GM10266 (cell line): ENCODE data around the gene FUT9.

Experiments used
- DNase-seq: peaks from one replicate; pipeline ENCODE4 v3.0.0; 2012; ENCODE audit errors: extremely low spot score
- TF ChIP-seq, protein P1 (sequence below): IDR thresholded peaks from 2 replicates; pipeline ENCODE4 v1.5.1; 2012; ENCODE audit warnings: mild to moderate bottlenecking, low read depth; ENCODE audit not compliant: control insufficient read depth, insufficient read depth; ENCODE audit errors: missing control alignments

Gene FUT9

GRCh38 chr6:96094077-96094476, 78.3 kb downstream of the FUT9 start:
- no peak for DNase-seq
- TF ChIP-seq, protein P1, sequence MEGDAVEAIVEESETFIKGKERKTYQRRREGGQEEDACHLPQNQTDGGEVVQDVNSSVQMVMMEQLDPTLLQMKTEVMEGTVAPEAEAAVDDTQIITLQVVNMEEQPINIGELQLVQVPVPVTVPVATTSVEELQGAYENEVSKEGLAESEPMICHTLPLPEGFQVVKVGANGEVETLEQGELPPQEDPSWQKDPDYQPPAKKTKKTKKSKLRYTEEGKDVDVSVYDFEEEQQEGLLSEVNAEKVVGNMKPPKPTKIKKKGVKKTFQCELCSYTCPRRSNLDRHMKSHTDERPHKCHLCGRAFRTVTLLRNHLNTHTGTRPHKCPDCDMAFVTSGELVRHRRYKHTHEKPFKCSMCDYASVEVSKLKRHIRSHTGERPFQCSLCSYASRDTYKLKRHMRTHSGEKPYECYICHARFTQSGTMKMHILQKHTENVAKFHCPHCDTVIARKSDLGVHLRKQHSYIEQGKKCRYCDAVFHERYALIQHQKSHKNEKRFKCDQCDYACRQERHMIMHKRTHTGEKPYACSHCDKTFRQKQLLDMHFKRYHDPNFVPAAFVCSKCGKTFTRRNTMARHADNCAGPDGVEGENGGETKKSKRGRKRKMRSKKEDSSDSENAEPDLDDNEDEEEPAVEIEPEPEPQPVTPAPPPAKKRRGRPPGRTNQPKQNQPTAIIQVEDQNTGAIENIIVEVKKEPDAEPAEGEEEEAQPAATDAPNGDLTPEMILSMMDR = no peak

DNA sequence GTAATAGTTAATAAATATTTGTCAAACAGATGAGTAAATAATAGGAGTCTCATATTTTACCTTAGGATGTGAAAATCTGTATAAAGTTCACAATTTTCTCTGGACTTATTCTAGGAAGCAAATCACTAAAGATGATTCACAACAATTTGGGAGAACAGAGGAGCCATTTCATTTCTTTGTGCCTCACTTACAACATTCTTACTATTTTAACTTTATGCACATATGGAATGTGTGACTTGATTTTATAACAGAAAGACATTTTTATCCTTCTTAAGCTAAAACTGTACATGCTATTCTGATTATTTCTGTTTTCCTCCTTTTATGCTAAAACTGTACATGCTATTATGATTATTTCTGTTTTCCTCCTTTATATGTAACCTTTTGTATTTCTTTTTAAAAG, 83.3 kb downstream of the FUT9 start:
- DNase-seq = no peak
- TF ChIP-seq, protein P1 = no peak

DNA sequence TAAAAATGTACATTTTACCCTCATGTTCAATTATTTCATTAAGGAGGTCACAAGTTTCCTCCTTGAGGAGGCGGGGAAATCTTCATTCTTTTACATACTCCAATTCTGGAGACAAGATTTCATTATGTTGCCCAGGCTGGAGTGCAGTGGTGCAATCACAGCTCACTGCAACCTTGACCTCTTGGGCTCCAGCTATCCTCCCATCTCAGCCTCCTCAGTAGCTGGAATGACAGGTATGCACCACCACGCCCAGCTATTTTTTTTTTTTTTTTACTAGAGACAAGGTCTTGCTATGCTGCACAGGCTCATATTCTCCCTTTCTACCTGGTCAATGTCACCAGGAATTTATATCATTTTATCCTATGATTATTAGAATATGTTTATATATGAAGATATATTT, 85.8 kb downstream of the FUT9 start:
- DNase-seq = no peak

DNA sequence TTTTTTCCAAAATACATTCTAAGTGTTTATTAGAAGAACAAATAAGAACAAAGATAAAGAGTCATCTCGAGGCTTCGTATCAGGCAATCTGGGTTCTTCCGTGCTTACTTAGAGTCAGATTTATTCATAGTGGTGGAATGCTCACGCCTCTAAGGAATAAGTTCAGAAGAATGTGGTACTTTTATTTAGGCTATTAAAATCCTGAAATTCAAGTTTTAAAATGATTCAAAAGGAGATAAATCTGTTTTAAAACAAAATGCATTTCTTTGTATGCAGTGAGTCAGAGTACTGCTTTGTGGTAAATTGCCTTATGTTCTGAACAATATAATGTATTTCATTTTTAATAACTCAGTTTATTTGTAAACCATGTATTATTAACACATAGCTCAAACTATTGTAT, 89.1 kb downstream of the FUT9 start:
- TF ChIP-seq, protein P1 = no peak
- no peak for DNase-seq

More for the DNA sequence above, 85.8 kb downstream of the FUT9 start:
- TF ChIP-seq, protein P1 = no peak

- TF ChIP-seq, protein P1 = no peak
- DNase-seq = no peak
Measured at GRCh38 chr6:96110878-96111277, 95.1 kb downstream of the FUT9 start.

DNA sequence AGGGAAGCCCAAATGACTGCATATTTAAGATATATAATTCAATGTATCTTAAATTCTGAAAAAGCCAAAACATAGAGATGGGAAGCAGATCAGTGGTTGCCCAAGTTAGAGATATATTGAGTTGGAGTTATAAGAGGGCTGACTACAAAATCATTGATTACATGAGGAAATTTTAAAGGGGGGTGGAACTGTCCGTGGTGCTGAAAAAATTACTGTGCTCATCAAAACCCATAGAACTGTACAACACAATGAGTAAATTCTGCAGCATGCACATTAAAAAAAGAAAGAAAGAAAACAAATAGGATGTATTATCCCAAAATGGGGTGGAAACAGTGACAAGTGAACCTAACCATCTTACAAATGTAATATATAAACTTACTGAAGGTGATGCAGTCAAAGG, 100.9 kb downstream of the FUT9 start:
- TF ChIP-seq, protein P1 = no peak
- no peak for DNase-seq

GRCh38 chr6:96124778-96125177, 109.0 kb downstream of the FUT9 start:
- DNase-seq = no peak
- TF ChIP-seq, protein P1 = no peak
